Measurements from ENCODE around the gene LHX8.

- no peak for TF ChIP-seq CTCF (IDR thresholded peaks at IDR 0.05)
- no peak for TF ChIP-seq POLR2A (IDR thresholded peaks at IDR 0.05)
Observed at GRCh38 chr1:75172556-75172955, 38.4 kb downstream of the LHX8 start.

All from prostate gland (tissue), 2 donors.